Lower leg skin (tissue), 4 donors: ENCODE measurements around the gene LMAN2. TPM values are rescaled to one million over a fixed set of nuclear protein-coding genes. Genes with fewer than 3 reads are reported as not detected.

Experiments
- DNase-seq, 2 donors: peaks; one replicate each; pipeline ENCODE4 v3.0.0-alpha.2; 2019; ENCODE audit warnings: low spot score in 2 of 2
- H3K4me3 ChIP-seq: fragments of 200-600 bp; sonication (generic); 2 replicates; pipeline ENCODE4 v1.5.1; 2017; ENCODE audit warnings: mild to moderate bottlenecking, low read depth; ENCODE audit not compliant: poor library complexity, severe bottlenecking
- CTCF ChIP-seq, 3 donors: fragments of 450-650 bp; IDR thresholded peaks; one replicate each; pipeline ENCODE4 v1.5.1; 2016; ENCODE audit warnings: antibody characterized with exemption in 3 of 3, mild to moderate bottlenecking in 3 of 3, moderate library complexity in 2 of 3
- POLR2A ChIP-seq, 2 donors: fragments of 450-650 bp; IDR thresholded peaks; one replicate each; pipeline ENCODE4 v1.6.1; 2016 to 2017; ENCODE audit warnings: antibody characterized with exemption in 2 of 2, mild to moderate bottlenecking in 1 of 2, moderate library complexity in 1 of 2
- WGBS, 2 donors: methylation state at CpG; one replicate each; pipeline ENCODE4 v1.1.5; 2018; 5-methylcytosine and 5-hydroxymethylcytosine counted together
- intact Hi-C: fragments of 100-400 bp; cut with DNase I; formaldehyde crosslinking; loops from one replicate; pipeline ENCODE4 v1.15.0; 2023; ENCODE audit warnings: low total_unique reads
- total RNA-seq, 4 donors: library from RNA; depleted of rRNA; stranded (reverse); fragments of >200 nt; gene quantifications; one replicate each; pipeline ENCODE4 v1.1.0, GENCODE V29; 2016

LMAN2 gene
- total RNA-seq, 4 donors from 2014 or later = 139 to 191 (median 166) TPM

DNA sequence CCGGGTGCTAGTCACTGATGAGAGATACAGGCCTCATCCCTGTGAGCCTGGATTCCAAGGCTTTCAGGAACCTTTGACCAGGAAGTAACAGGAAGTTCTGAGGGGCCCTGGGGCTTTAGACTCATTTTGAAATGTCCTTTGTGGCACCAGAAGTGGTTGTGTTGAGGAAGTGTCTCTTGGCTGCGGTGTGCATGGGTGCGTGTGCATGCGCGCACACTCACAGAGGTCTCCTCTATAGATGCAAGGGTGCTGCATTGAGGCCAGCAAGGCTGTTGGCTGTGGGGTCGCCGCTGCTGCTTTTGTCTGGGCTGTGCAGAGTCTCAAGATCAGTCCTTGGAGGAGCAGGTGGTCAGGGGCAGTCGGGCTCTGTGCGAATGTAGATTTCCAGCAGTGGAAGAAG is 55.5 kb downstream of the LMAN2 start:
- no peak overlapping the region for H3K4me3 ChIP-seq
- intact Hi-C loops = no loop called here
- TF ChIP-seq POLR2A (IDR thresholded peaks at IDR 0.05) = no peak
- TF ChIP-seq CTCF (IDR thresholded peaks at IDR 0.05) = no peak
- WGBS, 2 donors = 86 to 87% methylated on average over 9 of the region's 9 CpGs
- DNase-seq = peak in 1 of 2 donors; percentile 81

DNA sequence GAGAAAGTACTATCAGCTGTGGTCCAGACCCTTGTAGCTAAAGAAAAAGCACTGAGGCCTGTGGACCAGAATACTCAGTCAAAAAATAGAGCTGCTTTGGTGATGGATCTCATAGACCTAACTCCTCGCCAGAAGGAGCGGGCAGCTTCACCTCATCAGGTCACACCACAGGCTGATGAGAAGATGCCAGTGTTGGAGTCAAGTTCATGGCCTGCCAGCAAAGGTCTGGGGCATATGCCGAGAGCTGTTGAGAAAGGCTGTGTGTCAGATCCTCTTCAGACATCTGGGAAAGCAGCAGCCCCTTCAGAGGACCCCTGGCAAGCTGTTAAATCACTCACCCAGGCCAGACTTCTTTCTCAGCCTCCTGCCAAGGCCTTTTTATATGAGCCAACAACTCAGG is 56.8 kb downstream of the LMAN2 start:
- intact Hi-C loops = no loop called here

GRCh38 chr5:177293819-177294581 is 57.5 kb downstream of the LMAN2 start:
- DNase-seq = peak in 1 of 2 donors; percentile 83
- TF ChIP-seq CTCF (IDR thresholded peaks at IDR 0.05) = no peak
- no peak for TF ChIP-seq POLR2A (IDR thresholded peaks at IDR 0.05)
- WGBS, 2 donors = 92 to 94% methylated on average over 9 to 12 of the region's 12 CpGs
- H3K4me3 ChIP-seq = no peak overlapping the region
- intact Hi-C loops = no loop called here

More for the DNA sequence above, 56.8 kb downstream of the LMAN2 start:
- DNase-seq = peak in 1 of 2 donors; percentile 58
- no peak for TF ChIP-seq CTCF (IDR thresholded peaks at IDR 0.05)
- no peak for TF ChIP-seq POLR2A (IDR thresholded peaks at IDR 0.05)
- WGBS, 2 donors = 85 to 89% methylated on average over 3 of the region's 3 CpGs
- H3K4me3 ChIP-seq = no peak overlapping the region

- DNase-seq = peak in 1 of 2 donors; percentile 57
- intact Hi-C loops = no loop called here
- WGBS, 2 donors = 94% methylated on average over 7 of the region's 7 CpGs
- H3K4me3 ChIP-seq = no peak overlapping the region
- TF ChIP-seq POLR2A (IDR thresholded peaks at IDR 0.05) (no peak), CTCF (IDR thresholded peaks at IDR 0.05) (no peak)
Observed at GRCh38 chr5:177291735-177292134, 59.7 kb downstream of the LMAN2 start.

DNA sequence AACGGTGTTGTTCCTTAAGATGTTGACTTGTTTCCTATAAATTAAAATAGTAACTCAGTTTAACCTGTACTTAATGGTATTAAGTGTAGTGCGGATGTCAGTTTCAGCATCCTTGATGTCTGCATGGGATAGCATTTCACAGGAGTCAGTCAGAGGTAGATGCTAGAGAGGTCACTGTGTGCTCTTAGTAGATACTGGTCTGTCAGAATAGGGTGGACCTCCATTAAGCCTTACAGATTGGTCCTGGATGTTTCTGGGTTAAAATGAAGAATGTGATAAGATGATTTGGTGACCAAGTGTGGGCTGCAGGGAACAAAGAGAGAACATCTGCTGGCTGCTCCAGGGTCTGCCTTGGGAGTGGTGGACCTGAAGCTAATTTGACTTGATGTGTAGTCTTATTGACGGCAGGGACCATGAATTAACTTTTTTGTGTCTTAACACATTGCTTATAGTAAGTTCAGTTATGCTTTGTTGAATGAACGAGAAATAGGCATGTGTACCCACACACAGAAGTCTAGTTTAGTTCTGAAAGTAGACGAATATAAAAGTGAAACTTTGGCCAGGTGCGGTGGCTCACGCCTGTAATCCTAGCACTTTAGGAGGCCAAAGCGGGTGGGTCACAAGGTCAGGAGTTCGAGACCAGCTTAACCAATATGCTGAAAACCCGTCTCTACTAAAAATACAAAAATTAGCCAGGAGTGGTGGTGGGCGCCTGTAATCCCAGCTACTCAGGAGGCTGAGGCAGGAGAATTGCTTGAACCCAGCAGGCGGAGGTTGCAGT is 60.5 kb downstream of the LMAN2 start:
- intact Hi-C loops = no loop called here
- WGBS, 2 donors = 93 to 94% methylated on average over 12 of the region's 12 CpGs
- TF ChIP-seq POLR2A (IDR thresholded peaks at IDR 0.05) (no peak), CTCF (IDR thresholded peaks at IDR 0.05) (no peak)
- H3K4me3 ChIP-seq = no peak overlapping the region
- DNase-seq = no peak
